ENCODE results near the gene BRSK2.

BRSK2 gene

GRCh38 chr11:1484061-1484671 lies 94.4 kb downstream of the BRSK2 start:
- no peak for DNase-seq

- no peak for DNase-seq
These were observed 95.2 kb downstream of the BRSK2 start for GRCh38 chr11:1484695-1485503.

GRCh38 chr11:1485504-1485885 lies 95.8 kb downstream of the BRSK2 start:
- no peak for DNase-seq

GRCh38 chr11:1486054-1486825 lies 96.5 kb downstream of the BRSK2 start, which contains the start of gene MOB2:
Gene MOB2, minus strand, starts transcription at chr11:1486779. Its CDS starts 223 bp downstream, at chr11:1486556.
- DNase-seq, result no peak

DNA sequence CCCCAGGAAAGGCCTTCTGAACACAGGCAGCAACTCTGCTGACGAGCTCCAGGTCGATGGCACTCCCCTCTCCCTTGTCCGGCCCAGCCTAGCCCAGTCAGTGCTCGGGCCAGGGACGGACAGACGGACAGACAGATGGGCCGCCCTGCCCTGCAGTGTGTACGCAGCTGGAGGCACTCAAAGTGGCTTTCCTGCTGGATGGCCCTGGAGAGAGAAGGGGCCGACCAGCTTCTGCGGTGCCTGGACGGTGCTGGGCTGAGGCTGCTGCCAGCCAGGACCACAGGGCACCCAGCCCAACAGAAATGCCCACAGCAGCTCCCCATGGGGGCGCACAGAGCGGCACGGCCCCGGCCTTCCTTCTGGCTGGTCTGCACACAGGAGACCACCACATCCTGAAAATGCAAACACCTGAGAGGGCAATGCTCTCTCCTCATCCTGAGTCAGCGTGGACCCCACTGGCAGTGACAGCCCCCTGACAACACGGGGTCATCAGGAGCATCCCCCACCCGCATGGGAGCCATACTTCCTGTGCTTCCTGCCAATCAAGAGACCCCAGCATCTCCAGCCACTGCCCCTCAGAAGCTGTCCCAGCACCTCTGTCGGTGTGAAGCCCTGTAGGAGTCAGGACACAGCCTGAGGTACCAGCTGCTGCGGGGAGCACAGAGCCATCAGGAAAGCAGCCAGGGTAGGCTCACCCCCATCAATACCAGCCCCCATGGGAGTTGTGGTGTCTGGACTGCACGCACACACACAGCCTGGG lies 97.5 kb downstream of the BRSK2 start:
- no peak for DNase-seq

DNA sequence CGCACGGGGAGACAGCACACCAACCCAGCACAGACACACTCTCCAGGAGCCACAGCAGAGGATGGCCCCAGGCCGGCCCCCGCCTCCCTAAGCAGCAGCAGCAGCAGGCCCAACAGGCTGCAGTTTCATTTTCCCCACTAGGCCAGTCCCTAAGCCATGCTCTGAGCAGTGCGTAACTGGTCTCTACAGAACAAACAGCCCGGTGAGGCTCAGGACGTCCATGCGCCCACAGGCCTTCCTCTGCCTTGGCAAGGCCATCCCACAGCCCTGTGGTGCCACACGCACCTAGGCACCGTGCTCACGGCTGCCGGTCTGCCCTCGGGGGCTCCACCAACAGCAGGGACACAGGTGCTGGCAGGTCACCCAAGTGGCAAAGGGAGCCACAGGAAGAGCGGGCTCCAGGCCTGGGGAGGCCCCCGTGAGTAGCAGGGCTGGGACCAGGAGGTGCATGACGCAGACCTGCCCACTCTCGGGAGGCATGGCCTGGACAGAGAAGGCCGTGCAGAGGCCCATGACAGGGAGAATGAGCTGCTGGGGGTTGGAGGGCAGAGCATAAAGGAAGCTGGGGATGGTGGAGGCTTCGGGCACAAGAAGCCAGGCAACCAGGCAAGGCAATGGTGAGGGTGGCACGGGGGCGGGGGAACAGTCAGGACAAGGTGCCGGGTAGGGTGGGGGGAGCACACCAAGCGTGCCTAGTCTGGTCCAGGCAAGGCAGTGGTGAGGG lies 98.3 kb downstream of the BRSK2 start:
- no peak for DNase-seq

- no peak for DNase-seq
These were observed 98.9 kb downstream of the BRSK2 start for GRCh38 chr11:1488575-1489180.

DNA sequence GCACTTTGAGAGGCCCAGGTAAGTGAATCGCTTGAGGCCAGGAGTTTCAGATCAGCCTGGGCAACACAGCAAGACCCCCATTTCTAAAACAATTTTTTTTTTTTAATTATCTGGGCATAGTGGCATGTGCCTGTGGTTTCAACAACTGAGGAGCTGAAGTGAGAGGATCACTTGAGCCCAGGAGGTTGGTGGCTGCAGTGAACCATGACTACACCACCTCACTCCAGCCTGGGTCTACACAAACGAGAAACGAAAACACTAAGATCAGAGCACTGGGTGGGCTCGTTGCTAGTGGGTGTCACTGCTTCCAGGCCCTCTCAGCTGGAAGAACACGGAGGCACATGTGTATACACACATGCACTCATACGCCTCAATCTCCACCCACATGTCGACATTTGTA lies 100.9 kb downstream of the BRSK2 start:
- DNase-seq, result no peak

DNA sequence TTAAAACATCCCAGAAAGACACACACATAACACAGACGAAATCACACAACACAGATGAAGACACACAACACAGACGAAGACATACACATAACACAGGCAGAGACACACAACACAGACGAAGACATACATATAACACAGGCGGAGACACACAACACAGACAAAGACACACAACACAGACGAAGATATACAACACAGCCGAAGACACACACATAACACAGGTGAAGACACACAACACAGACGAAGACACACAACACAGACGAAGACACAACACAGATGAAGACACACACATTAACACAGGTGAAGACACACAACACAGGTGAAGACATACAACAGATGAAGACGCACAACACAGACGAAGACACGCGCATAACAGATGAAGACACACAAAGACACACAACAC lies 101.6 kb downstream of the BRSK2 start:
- DNase-seq, result no peak

DNA sequence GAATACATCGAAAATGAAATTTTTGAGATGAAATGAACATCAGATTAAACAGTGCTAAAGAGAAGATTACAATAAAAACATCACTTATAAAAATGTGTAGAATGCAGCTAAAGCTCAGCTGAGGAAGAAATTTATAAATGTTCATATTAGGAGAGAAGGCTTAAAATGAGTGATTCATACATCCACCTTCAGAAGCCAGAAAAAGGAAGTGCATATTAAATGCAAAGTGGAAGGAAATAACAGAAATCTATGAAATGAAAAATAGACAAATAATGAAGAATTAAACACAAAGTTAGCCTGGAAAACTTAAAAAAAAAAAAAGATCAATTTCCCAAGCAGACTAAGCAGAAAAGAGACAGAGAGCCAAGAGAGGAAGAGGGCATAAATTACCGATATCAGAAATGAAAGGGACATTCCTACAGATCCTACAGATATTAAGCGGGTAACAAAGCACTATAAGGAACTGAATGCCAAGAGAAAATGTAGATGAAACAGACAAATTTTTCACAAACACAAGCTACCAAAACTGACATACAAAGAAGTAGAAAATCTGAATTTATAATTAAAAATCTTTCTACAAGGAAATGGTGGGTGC lies 104.0 kb downstream of the BRSK2 start:
- no peak for DNase-seq

GRCh38 chr11:1494650-1495049 lies 104.9 kb downstream of the BRSK2 start:
- DNase-seq, result no peak

DNA sequence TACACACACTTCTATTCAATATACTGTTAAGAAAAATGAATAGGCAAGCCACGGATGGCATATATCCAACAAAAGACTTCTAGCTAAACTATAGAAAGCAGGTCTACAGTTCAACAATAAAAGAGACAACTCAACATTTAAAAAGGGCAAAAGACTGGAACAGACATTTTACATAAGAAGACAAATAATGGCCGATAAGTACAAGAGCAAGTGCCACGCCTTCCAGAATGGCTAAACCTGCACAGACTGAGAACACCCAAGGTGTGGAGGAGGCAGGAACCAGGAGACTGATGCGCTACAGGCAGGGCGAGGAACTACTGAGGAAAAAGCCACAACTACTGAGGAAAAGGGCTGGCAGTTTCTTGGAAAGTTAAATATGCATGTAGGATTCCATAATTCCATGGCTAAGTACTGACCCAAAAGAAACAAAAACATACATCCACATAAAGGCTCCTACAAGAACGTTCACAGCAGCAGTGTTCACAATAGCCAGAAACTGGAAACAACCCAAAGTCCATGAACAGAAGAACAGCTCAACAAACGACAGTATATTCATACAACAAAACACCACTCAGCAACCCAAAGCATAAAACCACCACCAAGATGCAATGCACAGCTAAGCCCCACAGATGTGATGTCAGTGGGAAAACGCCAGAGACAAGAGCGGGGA lies 106.5 kb downstream of the BRSK2 start:
- DNase-seq, result no peak

GRCh38 chr11:1496761-1497095 lies 107.0 kb downstream of the BRSK2 start:
- DNase-seq, result no peak

DNA sequence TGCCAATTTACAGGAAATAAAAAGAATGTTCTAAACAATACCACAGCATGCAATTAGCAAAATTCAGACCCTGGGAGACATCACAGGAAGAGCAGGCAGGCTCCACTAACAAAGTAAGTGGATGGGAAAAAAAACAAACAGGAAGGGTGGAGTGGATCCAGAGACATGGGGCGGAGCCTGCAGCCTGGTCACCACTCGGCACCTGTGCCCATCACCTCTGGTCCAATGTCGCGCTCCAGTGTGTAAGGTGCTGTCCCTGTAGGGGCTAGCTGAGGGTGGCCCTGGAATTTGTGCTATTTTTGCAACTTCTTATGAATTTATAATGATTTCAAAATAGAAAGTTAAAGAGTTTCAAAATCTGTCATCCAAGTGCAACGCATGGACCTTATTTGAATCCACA lies 107.9 kb downstream of the BRSK2 start:
- no peak for DNase-seq

DNA sequence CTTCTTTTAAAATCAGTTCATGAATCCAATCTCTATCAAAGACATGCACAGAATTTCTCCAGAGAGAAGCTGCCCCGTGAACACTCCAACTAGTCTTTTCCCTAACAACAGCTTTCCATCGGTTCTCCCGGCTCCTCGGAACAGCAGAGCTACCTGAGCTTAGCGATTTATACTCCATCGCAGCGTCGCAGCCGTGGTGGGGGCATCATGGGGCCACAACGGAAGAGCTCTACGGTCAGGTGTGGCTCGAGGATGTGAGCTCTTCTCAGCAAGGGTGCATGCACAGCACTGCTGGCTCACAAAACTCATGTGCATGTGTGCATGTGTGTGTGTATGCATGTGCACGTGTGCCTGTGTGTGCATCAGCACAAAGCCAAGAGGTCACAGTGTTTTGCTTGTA lies 108.5 kb downstream of the BRSK2 start:
- no peak for DNase-seq

DNA sequence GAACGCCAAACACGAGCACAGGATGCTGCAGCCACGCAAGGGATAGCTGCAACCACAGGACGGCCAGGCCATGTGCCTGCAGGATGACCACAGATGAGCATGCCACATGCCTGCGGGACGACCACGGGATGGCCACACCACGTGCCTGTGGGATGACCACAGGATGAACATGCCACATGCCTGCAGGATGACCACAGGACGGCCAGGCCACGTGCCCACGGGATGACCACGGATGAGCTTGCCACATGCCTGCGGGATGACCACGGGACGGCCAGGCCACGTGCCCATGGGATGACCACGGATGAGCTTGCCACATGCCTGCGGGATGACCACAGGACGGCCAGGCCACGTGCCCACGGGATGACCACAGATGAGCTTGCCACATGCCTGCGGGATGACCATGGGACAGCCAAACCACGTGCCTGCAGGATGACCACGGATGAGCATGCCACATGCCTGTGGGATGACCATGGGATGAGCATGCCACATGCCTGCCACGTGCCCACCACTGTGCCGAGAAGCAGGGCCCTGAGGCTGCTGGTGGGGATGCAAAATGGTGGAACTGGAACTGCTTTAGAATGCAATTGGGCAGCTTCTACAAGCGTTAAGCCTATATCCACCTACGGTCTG lies 109.6 kb downstream of the BRSK2 start:
- no peak for DNase-seq

DNA sequence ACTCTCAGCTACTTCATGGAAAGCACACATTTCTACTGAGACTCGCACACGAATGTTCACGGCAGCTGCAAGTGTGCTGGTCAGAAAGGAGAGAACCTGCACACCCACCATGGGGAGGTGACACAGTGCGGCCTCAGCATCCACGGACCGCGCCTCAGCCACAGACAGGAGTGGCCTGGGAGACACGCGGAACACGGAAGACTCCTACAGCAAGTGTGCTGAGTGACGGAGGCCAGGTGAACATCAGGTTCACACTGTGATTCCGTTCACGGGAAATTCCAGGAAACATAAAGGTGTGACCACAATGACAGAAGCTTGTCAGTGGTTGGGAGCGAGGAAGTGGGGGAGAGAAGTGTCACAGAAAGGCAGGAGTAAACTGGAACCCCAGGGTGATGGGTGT lies 110.2 kb downstream of the BRSK2 start:
- DNase-seq, result no peak

GRCh38 chr11:1500466-1501420 lies 111.0 kb downstream of the BRSK2 start:
- DNase-seq, result no peak

DNA sequence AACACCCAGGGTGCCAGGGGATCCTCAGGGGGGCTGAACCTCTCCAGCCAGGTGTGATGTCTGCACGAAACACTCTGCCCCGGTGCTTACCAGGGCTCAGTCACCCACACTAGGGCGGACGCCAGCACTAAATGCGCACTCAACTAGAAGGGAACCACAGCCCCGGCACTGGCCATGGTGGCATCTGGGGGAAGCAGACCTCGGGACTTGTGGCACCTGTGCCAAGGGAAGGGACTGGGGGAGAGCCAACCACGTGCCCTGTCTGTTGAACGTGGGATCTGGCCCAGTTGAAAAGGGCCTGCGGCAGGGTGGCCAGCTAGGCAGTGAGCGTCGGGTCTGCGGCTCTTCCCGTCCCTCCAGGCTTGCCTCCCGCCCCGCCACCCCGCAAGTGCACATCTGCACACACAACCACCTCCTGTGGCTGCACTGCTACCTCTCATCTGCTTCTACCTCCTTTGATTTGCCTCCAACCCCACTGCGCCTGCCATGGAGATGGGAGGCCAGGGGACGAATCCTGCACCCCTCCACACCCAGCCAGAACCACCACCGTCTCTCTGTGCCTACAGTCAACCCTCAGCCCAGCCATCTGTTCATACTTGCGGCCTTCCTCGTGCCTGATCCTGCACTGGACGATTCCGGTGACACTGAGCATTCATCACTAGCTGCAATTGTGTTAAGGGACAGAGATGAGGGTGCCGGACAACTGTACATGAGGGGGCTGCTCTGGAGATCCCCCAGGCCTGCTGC lies 111.9 kb downstream of the BRSK2 start:
- no peak for DNase-seq

Data from NCI-H1048 (cell line).